ENCODE data around the gene RAD51C.

DNA sequence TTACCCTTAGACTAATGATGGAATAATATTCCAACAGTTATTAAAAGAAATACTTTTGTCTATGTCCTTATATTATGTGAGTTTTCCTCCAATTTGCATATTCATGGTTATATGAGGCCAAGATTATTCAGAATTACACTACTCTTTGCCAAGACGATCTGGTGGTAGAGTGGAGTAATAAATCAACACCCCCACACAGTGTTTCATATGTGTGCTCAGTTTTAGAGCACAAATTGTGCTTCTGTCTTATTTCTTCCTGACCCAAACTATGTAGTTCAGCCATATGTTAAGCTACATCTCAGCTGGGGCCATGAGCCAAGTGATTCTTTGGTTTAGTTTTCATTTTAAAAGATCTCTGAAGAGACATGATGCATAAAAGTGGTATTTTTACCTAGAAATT is 36.4 kb downstream of the RAD51C start:
- TF ChIP-seq, protein P1, sequence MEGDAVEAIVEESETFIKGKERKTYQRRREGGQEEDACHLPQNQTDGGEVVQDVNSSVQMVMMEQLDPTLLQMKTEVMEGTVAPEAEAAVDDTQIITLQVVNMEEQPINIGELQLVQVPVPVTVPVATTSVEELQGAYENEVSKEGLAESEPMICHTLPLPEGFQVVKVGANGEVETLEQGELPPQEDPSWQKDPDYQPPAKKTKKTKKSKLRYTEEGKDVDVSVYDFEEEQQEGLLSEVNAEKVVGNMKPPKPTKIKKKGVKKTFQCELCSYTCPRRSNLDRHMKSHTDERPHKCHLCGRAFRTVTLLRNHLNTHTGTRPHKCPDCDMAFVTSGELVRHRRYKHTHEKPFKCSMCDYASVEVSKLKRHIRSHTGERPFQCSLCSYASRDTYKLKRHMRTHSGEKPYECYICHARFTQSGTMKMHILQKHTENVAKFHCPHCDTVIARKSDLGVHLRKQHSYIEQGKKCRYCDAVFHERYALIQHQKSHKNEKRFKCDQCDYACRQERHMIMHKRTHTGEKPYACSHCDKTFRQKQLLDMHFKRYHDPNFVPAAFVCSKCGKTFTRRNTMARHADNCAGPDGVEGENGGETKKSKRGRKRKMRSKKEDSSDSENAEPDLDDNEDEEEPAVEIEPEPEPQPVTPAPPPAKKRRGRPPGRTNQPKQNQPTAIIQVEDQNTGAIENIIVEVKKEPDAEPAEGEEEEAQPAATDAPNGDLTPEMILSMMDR (IDR thresholded peaks at IDR 0.05) = no peak
- TF ChIP-seq POLR2A (IDR thresholded peaks at IDR 0.05) = no peak

Measured in lower leg skin (tissue), 3 donors.